SK-N-MC (cell line): ENCODE data around the gene MAPKAPK3.

Experiments used
- DNase-seq: peaks from one replicate; pipeline ENCODE4 v3.0.0-alpha.2; 2011; ENCODE audit warnings: low read depth, low spot score
- H3K27ac ChIP-seq: fragments of 200-600 bp; sonication (generic); 2 replicates; pipeline ENCODE4 v1.5.1; 2016; ENCODE audit warnings: mixed run types
- H3K36me3 ChIP-seq: fragments of 200-600 bp; sonication (generic); 2 replicates; pipeline ENCODE4 v1.6.1; 2017; ENCODE audit warnings: antibody characterized with exemption, low read length, mixed read lengths; ENCODE audit not compliant: insufficient read depth
- H3K4me3 ChIP-seq: fragments of 200-600 bp; sonication (generic); 2 replicates; pipeline ENCODE4 v1.5.1; 2016
- H3K9ac ChIP-seq: fragments of 200-600 bp; sonication (generic); 2 replicates; pipeline ENCODE4 v1.8.0; 2017; ENCODE audit warnings: mixed run types, mixed read lengths; ENCODE audit not compliant: insufficient read length
- H3K9me3 ChIP-seq: fragments of 200-600 bp; sonication (generic); 2 replicates; pipeline ENCODE4 v1.6.1; 2017; ENCODE audit warnings: low read depth, mild to moderate bottlenecking, antibody characterized with exemption, low read length, moderate library complexity, mixed read lengths
- EZH2 ChIP-seq: fragments of 200-600 bp; sonication (generic); IDR thresholded peaks from one replicate; pipeline ENCODE4 v1.6.1; 2017; ENCODE audit warnings: antibody characterized with exemption
- FOXP2 ChIP-seq: optimal IDR thresholded peaks from 2 replicates; pipeline ENCODE3; 2011; ENCODE audit warnings: mild to moderate bottlenecking, moderate library complexity; ENCODE audit not compliant: insufficient read depth; ENCODE audit errors: extremely low read length, control extremely low read depth
- POLR2AphosphoS5 ChIP-seq: IDR thresholded peaks from 2 replicates; pipeline ENCODE4 v1.6.1; 2012; ENCODE audit warnings: mild to moderate bottlenecking, low read depth, low read length, borderline replicate concordance

MAPKAPK3 gene

DNA sequence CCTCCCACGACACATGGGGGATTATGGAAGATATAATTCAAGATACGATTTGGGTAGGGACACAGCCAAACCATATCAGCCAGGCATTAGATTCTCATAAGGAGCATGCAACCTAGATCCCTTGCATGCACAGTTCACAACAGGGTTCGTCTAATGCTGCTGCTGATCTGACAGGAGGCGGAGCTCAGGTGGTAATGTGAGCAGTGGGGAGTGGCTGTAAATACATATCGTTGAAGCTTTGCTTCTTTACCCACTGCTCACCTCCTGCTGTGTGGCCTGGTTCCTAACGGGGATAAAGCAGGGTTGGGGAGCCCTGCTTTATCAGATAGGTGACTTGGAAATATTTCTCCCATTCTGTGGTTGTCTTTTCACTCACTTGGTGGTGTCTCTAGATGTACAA, 72.6 kb downstream of the MAPKAPK3 start:
- TF ChIP-seq EZH2, result no peak
- no peak for TF ChIP-seq POLR2AphosphoS5
- TF ChIP-seq FOXP2, result no peak
- H3K9ac ChIP-seq, result no peak overlapping the region
- DNase-seq, result no peak
- H3K36me3 ChIP-seq, result no peaks in the 10 kb centered on the region
- no peak overlapping the region for H3K4me3 ChIP-seq
- no peak overlapping the region for H3K27ac ChIP-seq
- no peaks in the 10 kb centered on the region for H3K9me3 ChIP-seq

GRCh38 chr3:50695031-50695430, 78.1 kb downstream of the MAPKAPK3 start:
- no peak for DNase-seq
- no peaks in the 10 kb centered on the region for H3K36me3 ChIP-seq
- no peak overlapping the region for H3K4me3 ChIP-seq
- TF ChIP-seq EZH2, result no peak
- no peak for TF ChIP-seq FOXP2
- no peak overlapping the region for H3K9ac ChIP-seq
- H3K27ac ChIP-seq, result no peak overlapping the region
- no peaks in the 10 kb centered on the region for H3K9me3 ChIP-seq

- no peak for DNase-seq
- Histone ChIP-seq H3K4me3 (no peak overlapping the region), H3K27ac (no peak overlapping the region), H3K9me3 (no peaks in the 10 kb centered on the region), H3K9ac (no peak overlapping the region), H3K36me3 (no peaks in the 10 kb centered on the region)
- TF ChIP-seq EZH2 (no peak), POLR2AphosphoS5 (no peak), FOXP2 (no peak)
Observed at GRCh38 chr3:50696276-50696675, 79.3 kb downstream of the MAPKAPK3 start.

GRCh38 chr3:50698269-50698668, 81.3 kb downstream of the MAPKAPK3 start:
- DNase-seq, result no peak
- H3K27ac ChIP-seq, result no peak overlapping the region
- no peak overlapping the region for H3K4me3 ChIP-seq
- no peak for TF ChIP-seq EZH2
- TF ChIP-seq POLR2AphosphoS5, result no peak
- H3K9me3 ChIP-seq, result no peaks in the 10 kb centered on the region
- H3K9ac ChIP-seq, result no peak overlapping the region
- no peaks in the 10 kb centered on the region for H3K36me3 ChIP-seq
